CD4-positive, alpha-beta T cell (primary cell): Measurements from ENCODE around the gene DCDC1. TPM values are rescaled to one million over a fixed set of nuclear protein-coding genes. Genes with fewer than 3 reads are reported as not detected.
"Not testable (repeated sequence)": the region's sequence is repeated elsewhere in the genome, so short reads cannot be mapped to it uniquely, and the experiment has no call there.

Source experiments
- ATAC-seq: fragments of 200-7000 bp; cut with Tn5 transposase; one replicate; pipeline ENCODE4 v1.10.0; 2022; ENCODE audit warnings: mild to moderate bottlenecking; ENCODE audit not compliant: poor library complexity
- CTCF ChIA-PET: fragments of 350-600 bp; sonication (Branson Sonifier 250); formaldehyde crosslinking; loops from one replicate; lab custom pipeline; 2021; ENCODE audit warnings: antibody characterized with exemption, inconsistent platforms; lab: Charles Lee
- POLR2A ChIA-PET: fragments of 350-600 bp; sonication (Branson Sonifier 250); formaldehyde crosslinking; loops from one replicate; lab custom pipeline; 2021; ENCODE audit warnings: antibody characterized with exemption, inconsistent platforms; lab: Charles Lee
- DNase-seq, 14 experiments: peaks; one replicate each; pipeline ENCODE4 v3.0.0-alpha.2; 2013 to 2020; ENCODE audit warnings: mixed read lengths in 2 of 14
- H3K27ac ChIP-seq, 2 donors: one replicate each; pipeline versions ENCODE4 v1.5.1 to v1.7.0; 2013; ENCODE audit warnings: low read length in 2 of 2, low read depth in 1 of 2, mild to moderate bottlenecking in 1 of 2
- H3K27me3 ChIP-seq, 2 experiments: 1 replicate in 1 of 2; 2 replicates in 1 of 2; pipeline versions ENCODE4 v1.6.1 to v1.7.0; 2013; ENCODE audit warnings: low read length in 2 of 2, control low read depth in 1 of 2, mild to moderate bottlenecking in 1 of 2, moderate library complexity in 1 of 2; ENCODE audit not compliant: insufficient read depth in 2 of 2, control insufficient read depth in 1 of 2
- H3K36me3 ChIP-seq: one replicate; pipeline ENCODE4 v1.6.1; 2013; ENCODE audit warnings: low read length, control low read depth; ENCODE audit not compliant: insufficient read depth
- H3K4me1 ChIP-seq: one replicate; pipeline ENCODE4 v1.6.1; 2013; ENCODE audit warnings: low read length, control low read depth; ENCODE audit not compliant: insufficient read depth
- H3K4me3 ChIP-seq: one replicate; pipeline ENCODE4 v1.5.1; 2013; ENCODE audit warnings: mild to moderate bottlenecking, low read length, moderate library complexity
- H3K9me3 ChIP-seq, 2 experiments: 1 replicate in 1 of 2; 2 replicates in 1 of 2; pipeline versions ENCODE4 v1.6.1 to v1.7.0; 2013; ENCODE audit warnings: low read length in 2 of 2, mild to moderate bottlenecking in 2 of 2, control low read depth in 1 of 2, moderate library complexity in 1 of 2; ENCODE audit not compliant: control insufficient read depth in 1 of 2, insufficient read depth in 1 of 2
- H3K27ac Mint-ChIP-seq: one replicate; pipeline ENCODE4 v1.8.0; 2020; ENCODE audit warnings: mixed read lengths
- H3K27me3 Mint-ChIP-seq: one replicate; pipeline ENCODE4 v1.8.0; 2021; ENCODE audit warnings: mixed read lengths
- H3K36me3 Mint-ChIP-seq: one replicate; pipeline ENCODE4 v1.8.0; 2021; ENCODE audit warnings: low read depth, mixed read lengths
- H3K4me1 Mint-ChIP-seq: one replicate; pipeline ENCODE4 v1.8.0; 2021; ENCODE audit warnings: low read depth, mixed read lengths
- H3K4me3 Mint-ChIP-seq: one replicate; pipeline ENCODE4 v1.8.0; 2020; ENCODE audit warnings: mild to moderate bottlenecking, mixed read lengths
- H3K9me3 Mint-ChIP-seq: one replicate; pipeline ENCODE4 v1.8.0; 2020; ENCODE audit warnings: mixed read lengths
- CTCF ChIP-seq: fragments of 200-600 bp; IDR thresholded peaks from one replicate; pipeline ENCODE4 v1.8.0; 2022; ENCODE audit warnings: antibody characterized with exemption, mild to moderate bottlenecking
- intact Hi-C, 2 experiments: fragments of 100-400 bp; cut with DNase I in 1 of 2; cut with micrococcal nuclease in 1 of 2; formaldehyde crosslinking; loops; one replicate each; pipeline versions ENCODE4 v1.15.1 to v1.9.0; 2023 to 2025; cut with DNase I, micrococcal nuclease
- total RNA-seq, 174 experiments: library from RNA in 2 of 174; stranded (reverse) in 2 of 174; gene quantifications; one replicate each; pipeline ENCODE4 v1.2.3 and lab custom pipeline; 2021 to 2026

The DCDC1 gene
- total RNA-seq, 2 experiments from 2014 or later: 0.11 TPM; not detected in 1

- Mint-ChIP-seq H3K4me1 (no peaks in the 10 kb centered on the region), H3K36me3 (no peaks in the 10 kb centered on the region), H3K4me3 (no peak overlapping the region), H3K27ac (no peak overlapping the region), H3K9me3 (no peaks in the 10 kb centered on the region), H3K27me3 (no peaks in the 10 kb centered on the region)
- DNase-seq: no peak
- ChIA-PET POLR2A (no interaction called here), CTCF (no interaction called here)
- H3K36me3 ChIP-seq: no peaks in the 10 kb centered on the region
- intact Hi-C loops: no loop called here
- H3K27ac ChIP-seq: no peak overlapping the region
- no peak overlapping the region for H3K4me3 ChIP-seq
- H3K4me1 ChIP-seq: no peaks in the 10 kb centered on the region
- TF ChIP-seq CTCF: no peak
- H3K27me3 ChIP-seq: no peaks in the 10 kb centered on the region
- ATAC-seq: no peak
- H3K9me3 ChIP-seq: no peaks in the 10 kb centered on the region
These were observed 46.4 kb downstream of the DCDC1 start for GRCh38 chr11:31323145-31323544.

GRCh38 chr11:31321494-31321893 is 48.0 kb downstream of the DCDC1 start:
- intact Hi-C loops, ATAC-seq, H3K4me3 Mint-ChIP-seq, H3K4me1 Mint-ChIP-seq, H3K9me3 Mint-ChIP-seq, CTCF ChIA-PET, DNase-seq, H3K4me3 ChIP-seq, H3K9me3 ChIP-seq, H3K27ac ChIP-seq, H3K4me1 ChIP-seq, POLR2A ChIA-PET, H3K36me3 Mint-ChIP-seq, H3K27me3 Mint-ChIP-seq, H3K27ac Mint-ChIP-seq, H3K27me3 ChIP-seq, H3K36me3 ChIP-seq: not testable (repeated sequence)

GRCh38 chr11:31303644-31304180 is 65.8 kb downstream of the DCDC1 start:
- no peaks in the 10 kb centered on the region for H3K4me1 ChIP-seq
- no peaks in the 10 kb centered on the region for H3K27me3 ChIP-seq
- no peak for TF ChIP-seq CTCF
- Mint-ChIP-seq H3K36me3 (no peaks in the 10 kb centered on the region), H3K27me3 (no peaks in the 10 kb centered on the region), H3K27ac (no peak overlapping the region), H3K4me1 (no peaks in the 10 kb centered on the region), H3K4me3 (no peak overlapping the region), H3K9me3 (no peaks in the 10 kb centered on the region)
- ATAC-seq (no peak), DNase-seq (no peak)
- CTCF ChIA-PET: no interaction called here
- POLR2A ChIA-PET: no interaction called here
- intact Hi-C loops: no loop called here
- H3K36me3 ChIP-seq: no peaks in the 10 kb centered on the region
- no peak overlapping the region for H3K27ac ChIP-seq
- no peak overlapping the region for H3K4me3 ChIP-seq
- H3K9me3 ChIP-seq: no peaks in the 10 kb centered on the region
